Measurements from ENCODE around the gene TBC1D3B.

DNA sequence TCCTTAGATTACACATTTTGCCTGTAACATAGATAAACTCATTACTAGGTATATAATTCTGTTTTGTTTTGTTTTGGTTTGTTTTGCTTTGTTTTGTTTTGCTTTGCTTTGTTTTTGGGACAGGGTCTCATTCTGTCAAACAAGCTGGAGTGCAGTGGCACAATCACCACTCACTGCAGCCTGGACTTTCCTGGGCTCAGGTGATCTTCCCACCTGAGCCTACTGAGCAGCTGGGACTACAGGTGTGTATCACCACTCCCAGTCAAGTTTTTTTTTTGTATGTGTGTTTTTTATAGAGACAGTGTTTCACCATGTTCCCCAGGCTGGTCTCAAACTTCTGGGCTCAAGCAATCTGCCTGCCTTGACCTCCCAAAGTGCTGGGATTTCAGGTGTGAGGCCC is 33.1 kb upstream of the TBC1D3B start:
- TF ChIP-seq MYC (IDR thresholded peaks at IDR 0.05; ENCODE audit: low read depth, low read length) (no peak), POLR2AphosphoS5 (IDR thresholded peaks at IDR 0.05; ENCODE audit: insufficient read depth, low read depth, low read length) (no peak)
- TF ChIP-seq, protein P1, sequence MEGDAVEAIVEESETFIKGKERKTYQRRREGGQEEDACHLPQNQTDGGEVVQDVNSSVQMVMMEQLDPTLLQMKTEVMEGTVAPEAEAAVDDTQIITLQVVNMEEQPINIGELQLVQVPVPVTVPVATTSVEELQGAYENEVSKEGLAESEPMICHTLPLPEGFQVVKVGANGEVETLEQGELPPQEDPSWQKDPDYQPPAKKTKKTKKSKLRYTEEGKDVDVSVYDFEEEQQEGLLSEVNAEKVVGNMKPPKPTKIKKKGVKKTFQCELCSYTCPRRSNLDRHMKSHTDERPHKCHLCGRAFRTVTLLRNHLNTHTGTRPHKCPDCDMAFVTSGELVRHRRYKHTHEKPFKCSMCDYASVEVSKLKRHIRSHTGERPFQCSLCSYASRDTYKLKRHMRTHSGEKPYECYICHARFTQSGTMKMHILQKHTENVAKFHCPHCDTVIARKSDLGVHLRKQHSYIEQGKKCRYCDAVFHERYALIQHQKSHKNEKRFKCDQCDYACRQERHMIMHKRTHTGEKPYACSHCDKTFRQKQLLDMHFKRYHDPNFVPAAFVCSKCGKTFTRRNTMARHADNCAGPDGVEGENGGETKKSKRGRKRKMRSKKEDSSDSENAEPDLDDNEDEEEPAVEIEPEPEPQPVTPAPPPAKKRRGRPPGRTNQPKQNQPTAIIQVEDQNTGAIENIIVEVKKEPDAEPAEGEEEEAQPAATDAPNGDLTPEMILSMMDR (IDR thresholded peaks at IDR 0.05; ENCODE audit: extremely low read depth in 1 of 2, insufficient read depth in 1 of 2, low read depth in 1 of 2, low read length in 2 of 2), result no peak

Data from endothelial cell of umbilical vein (primary cell).